ENCODE data around the gene RPN2.

GRCh38 chr20:37158248-37158647 is 20.9 kb upstream of the RPN2 start:
- TF ChIP-seq CTCF (conservative IDR thresholded peaks at IDR 0.05), result no peak
- TF ChIP-seq EZH2 (IDR thresholded peaks at IDR 0.05; ENCODE audit: low read depth), result no peak
